ENCODE measurements around the gene ZNF407. TPM values are rescaled to one million over a fixed set of nuclear protein-coding genes. Genes with fewer than 3 reads are reported as not detected.

ZNF407 gene
- total and polyA plus RNA-seq, 2 of the 13 experiments (the other 11 are each of a cell fraction or from before 2014, with no cell fraction given), result 2.3 to 8.7 TPM

DNA sequence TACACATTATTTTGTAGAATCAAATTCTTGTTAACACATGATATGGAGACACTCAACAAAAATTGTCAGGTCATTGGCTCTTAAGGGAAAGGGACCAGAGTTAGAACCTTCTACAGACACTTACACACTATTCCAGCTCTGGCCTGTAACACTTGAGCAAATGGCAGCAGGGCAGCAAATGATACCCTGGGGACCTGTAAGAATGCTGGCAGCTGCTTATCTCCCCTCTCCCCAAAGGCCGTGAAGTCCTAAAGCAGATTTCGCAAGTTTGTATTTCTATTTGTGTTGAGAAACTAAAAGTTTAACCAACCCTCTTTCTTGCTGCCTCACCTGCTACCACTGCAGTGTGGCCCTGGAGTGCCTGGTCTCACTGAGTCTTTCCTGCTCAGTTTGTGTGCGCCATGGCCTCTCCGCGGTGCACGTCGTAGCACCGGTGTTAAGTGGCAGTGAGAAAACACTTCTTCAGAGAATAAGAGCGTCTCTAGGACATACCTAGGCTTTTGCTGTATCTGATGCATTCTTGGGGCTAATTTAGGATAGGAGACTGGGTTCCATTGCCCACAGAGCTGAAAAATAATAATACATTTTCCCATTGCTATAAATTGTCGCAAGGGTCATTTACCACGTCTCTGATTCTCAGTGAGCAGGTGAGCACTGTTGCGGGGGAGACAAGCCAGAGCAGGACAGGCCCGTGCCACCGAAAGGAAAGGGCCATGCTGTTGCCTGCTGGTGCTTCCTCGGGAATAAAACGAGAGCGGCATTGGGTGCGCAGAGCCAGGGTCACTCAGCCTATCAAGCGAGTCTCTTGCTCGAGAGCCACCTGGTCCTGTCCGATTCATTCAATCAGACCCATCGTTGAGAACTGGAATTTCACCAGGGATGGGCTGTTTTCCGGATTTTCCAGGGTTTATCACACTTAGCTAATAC, 406.4 kb downstream of the ZNF407 start:
- no TSS peak for BruUV-seq (replicated peaks)
- CTCF ChIA-PET (ENCODE audit: low intra/inter-chr PET ratio, low total read pairs), result no interaction called here
- no peaks in the 10 kb centered on the region for H3K9me3 ChIP-seq (ENCODE audit: low read length)
- H3K9ac ChIP-seq (ENCODE audit: insufficient read depth, low read depth, low read length), result no peak overlapping the region
- no peak overlapping the region for H2AFZ ChIP-seq (ENCODE audit: low read length)
- no peak overlapping the region for H3K4me2 ChIP-seq (ENCODE audit: low read depth, low read length)
- H4K20me1 ChIP-seq (ENCODE audit: insufficient read depth, low read length), result no peaks in the 10 kb centered on the region
- 94% methylated on average over 19 of the region's 23 CpGs for WGBS (ENCODE audit: low lambda C conversion rate)
- no peak for TF ChIP-seq NBN (conservative IDR thresholded peaks at IDR 0.05)
- TF ChIP-seq ZBTB42 (CRISPR knock-in tag; IDR thresholded peaks at IDR 0.05), result no peak
- no peak for TF ChIP-seq GATAD2A (CRISPR knock-in tag; IDR thresholded peaks at IDR 0.05)
- TF ChIP-seq, protein P1, sequence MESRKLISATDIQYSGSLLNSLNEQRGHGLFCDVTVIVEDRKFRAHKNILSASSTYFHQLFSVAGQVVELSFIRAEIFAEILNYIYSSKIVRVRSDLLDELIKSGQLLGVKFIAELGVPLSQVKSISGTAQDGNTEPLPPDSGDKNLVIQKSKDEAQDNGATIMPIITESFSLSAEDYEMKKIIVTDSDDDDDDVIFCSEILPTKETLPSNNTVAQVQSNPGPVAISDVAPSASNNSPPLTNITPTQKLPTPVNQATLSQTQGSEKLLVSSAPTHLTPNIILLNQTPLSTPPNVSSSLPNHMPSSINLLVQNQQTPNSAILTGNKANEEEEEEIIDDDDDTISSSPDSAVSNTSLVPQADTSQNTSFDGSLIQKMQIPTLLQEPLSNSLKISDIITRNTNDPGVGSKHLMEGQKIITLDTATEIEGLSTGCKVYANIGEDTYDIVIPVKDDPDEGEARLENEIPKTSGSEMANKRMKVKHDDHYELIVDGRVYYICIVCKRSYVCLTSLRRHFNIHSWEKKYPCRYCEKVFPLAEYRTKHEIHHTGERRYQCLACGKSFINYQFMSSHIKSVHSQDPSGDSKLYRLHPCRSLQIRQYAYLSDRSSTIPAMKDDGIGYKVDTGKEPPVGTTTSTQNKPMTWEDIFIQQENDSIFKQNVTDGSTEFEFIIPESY (CRISPR knock-in tag; IDR thresholded peaks at IDR 0.05), result no peak
- TF ChIP-seq KDM3A (CRISPR knock-in tag; IDR thresholded peaks at IDR 0.05; ENCODE audit: low read depth), result no peak
- TF ChIP-seq MAX (IDR thresholded peaks at IDR 0.05), result no peak
- no peak overlapping the region for H3K4me3 ChIP-seq (replicated peaks in 1 of 3; ENCODE audit: insufficient read depth in 1 of 3, low read depth in 2 of 3, low read length in 3 of 3)
- H3K4me1 ChIP-seq (ENCODE audit: insufficient read depth, low read length), result no peaks in the 10 kb centered on the region
- ATAC-seq, result no peak
- no peak overlapping the region for H3K27ac ChIP-seq (ENCODE audit: extremely low read length, insufficient read depth, low read length)
- intact Hi-C loops (cut with micrococcal nuclease; ENCODE audit: unreplicated experiment) (no loop called here), in situ Hi-C loops (cut with HindIII; ENCODE audit: extremely low pct_ligation_motif_present, low pct_unique_long_range_greater_than_20kb) (no loop called here)
- POLR2A ChIA-PET, result no interaction called here
- no peak for DNase-seq (ENCODE audit: low spot score)
- FAIRE-seq, result no peak
- H3K36me3 ChIP-seq (replicated peaks in 1 of 2; ENCODE audit: control insufficient read depth in 1 of 2, insufficient read depth in 2 of 2, low read length in 2 of 2), result no peaks in the 10 kb centered on the region
- H3K79me2 ChIP-seq (ENCODE audit: insufficient read depth, low read length), result no peaks in the 10 kb centered on the region
- H3K27me3 ChIP-seq (ENCODE audit: control insufficient read depth in 1 of 2, insufficient read depth in 2 of 2, low read length in 2 of 2), result no peaks in the 10 kb centered on the region

- TF ChIP-seq ATF5 (CRISPR knock-in tag; IDR thresholded peaks at IDR 0.05; ENCODE audit: low read depth) (no peak), ZC3H13 (CRISPR knock-in tag; IDR thresholded peaks at IDR 0.05) (no peak), SP5 (CRISPR knock-in tag; IDR thresholded peaks at IDR 0.05; ENCODE audit: borderline replicate concordance, low read depth) (no peak), ARNTL (CRISPR knock-in tag; IDR thresholded peaks at IDR 0.05) (no peak)
- Histone ChIP-seq H3K27ac (ENCODE audit: extremely low read length, insufficient read depth, low read length) (no peak overlapping the region), H3K27me3 (ENCODE audit: control insufficient read depth in 1 of 2, insufficient read depth in 2 of 2, low read length in 2 of 2) (no peaks in the 10 kb centered on the region), H3K79me2 (ENCODE audit: insufficient read depth, low read length) (no peaks in the 10 kb centered on the region), H3K4me3 (replicated peaks in 1 of 3; ENCODE audit: insufficient read depth in 1 of 3, low read depth in 2 of 3, low read length in 3 of 3) (no peak overlapping the region), H3K9me3 (ENCODE audit: low read length) (no peaks in the 10 kb centered on the region), H4K20me1 (ENCODE audit: insufficient read depth, low read length) (no peaks in the 10 kb centered on the region), H3K36me3 (replicated peaks in 1 of 2; ENCODE audit: control insufficient read depth in 1 of 2, insufficient read depth in 2 of 2, low read length in 2 of 2) (no peaks in the 10 kb centered on the region), H2AFZ (ENCODE audit: low read length) (no peak overlapping the region), H3K4me1 (ENCODE audit: insufficient read depth, low read length) (no peaks in the 10 kb centered on the region), H3K9ac (ENCODE audit: insufficient read depth, low read depth, low read length) (no peak overlapping the region), H3K4me2 (ENCODE audit: low read depth, low read length) (no peak overlapping the region)
- in situ Hi-C loops (cut with HindIII; ENCODE audit: extremely low pct_ligation_motif_present, low pct_unique_long_range_greater_than_20kb) (no loop called here), intact Hi-C loops (cut with micrococcal nuclease; ENCODE audit: unreplicated experiment) (no loop called here)
- 81% methylated on average over 8 of the region's 8 CpGs for WGBS (ENCODE audit: low lambda C conversion rate)
- no peak for DNase-seq (ENCODE audit: low spot score)
- ChIA-PET POLR2A (no interaction called here), CTCF (ENCODE audit: low intra/inter-chr PET ratio, low total read pairs) (no interaction called here)
- BruUV-seq (replicated peaks), result no TSS peak
- no peak for FAIRE-seq
- ATAC-seq, result no peak
These were observed 408.0 kb downstream of the ZNF407 start for GRCh38 chr18:75005626-75006025.
